ENCODE measurements around the gene KIF26A. TPM values are rescaled to one million over a fixed set of nuclear protein-coding genes. Genes with fewer than 3 reads are reported as not detected.
"Not testable (repeated sequence)": the region's sequence is repeated elsewhere in the genome, so short reads cannot be mapped to it uniquely, and the experiment has no call there.

The KIF26A gene
- total RNA-seq, 2 donors from 2014 or later = 5.7 to 5.8 TPM

DNA sequence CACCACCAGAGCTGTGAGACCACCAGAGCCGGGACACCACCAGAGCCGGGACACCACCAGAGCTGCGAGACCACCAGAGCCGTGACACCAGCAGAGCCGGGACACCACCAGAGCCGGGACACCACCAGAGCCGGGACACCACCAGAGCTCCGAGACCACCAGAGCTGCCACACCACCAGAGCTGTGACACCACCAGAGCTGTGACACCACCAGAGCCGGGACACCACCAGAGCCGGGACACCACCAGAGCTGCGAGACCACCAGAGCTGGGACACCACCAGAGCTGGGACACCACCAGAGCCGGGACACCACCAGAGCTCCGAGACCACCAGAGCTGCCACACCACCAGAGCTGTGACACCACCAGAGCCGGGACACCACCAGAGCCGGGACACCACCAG lies 70.7 kb downstream of the KIF26A start:
- DNase-seq; intact Hi-C loops (cut with DNase I, micrococcal nuclease); ATAC-seq: not testable (repeated sequence)

- intact Hi-C loops (cut with DNase I, micrococcal nuclease) = no loop called here
- no peak for DNase-seq
- ATAC-seq = no peak
Observed at GRCh38 chr14:104209985-104210816, 71.8 kb downstream of the KIF26A start.

DNA sequence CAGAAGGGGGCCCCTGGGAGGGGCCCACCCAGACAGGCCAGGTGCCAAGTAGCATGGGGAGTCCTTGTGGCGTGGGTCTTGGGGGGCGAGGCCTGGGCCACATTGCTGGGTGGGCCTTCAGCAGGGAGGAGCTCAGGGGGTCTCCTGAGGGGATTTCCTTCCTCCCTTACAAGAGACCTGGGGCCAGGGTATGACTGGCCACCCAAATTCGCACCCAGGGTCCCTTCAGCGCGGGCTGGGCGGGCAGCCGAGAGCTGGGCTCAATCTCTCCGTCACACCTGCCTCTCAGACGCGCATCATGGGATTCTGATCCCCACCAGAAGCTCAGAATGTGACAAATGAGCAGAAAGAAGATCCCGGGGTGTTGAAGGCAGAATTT lies 72.4 kb downstream of the KIF26A start:
- no peak for ATAC-seq
- no peak for DNase-seq

DNA sequence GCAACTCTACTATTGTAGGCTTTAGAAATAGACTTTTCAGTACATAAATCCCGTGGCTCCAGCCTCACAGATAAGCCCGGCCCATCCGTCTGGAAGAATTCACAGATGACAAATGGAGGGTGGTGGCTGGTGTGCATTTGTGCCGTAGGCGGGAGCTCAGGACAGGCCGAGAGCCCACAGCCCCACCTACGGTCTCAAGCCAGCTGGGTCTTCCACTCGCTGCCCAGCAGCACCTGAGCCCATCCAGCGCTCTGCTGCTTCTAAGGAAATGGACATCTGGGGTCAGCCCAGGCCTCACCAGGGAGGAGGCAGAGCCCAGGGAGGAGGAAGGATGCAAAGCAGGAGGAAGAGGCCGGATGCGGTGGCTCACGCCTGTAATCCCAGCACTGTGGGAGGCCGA lies 72.8 kb downstream of the KIF26A start:
- ATAC-seq (no peak), DNase-seq (no peak)
- intact Hi-C loops (cut with DNase I, micrococcal nuclease) = no loop called here

More for the DNA sequence above, 72.4 kb downstream of the KIF26A start:
- intact Hi-C loops (cut with DNase I, micrococcal nuclease) = no loop called here

DNA sequence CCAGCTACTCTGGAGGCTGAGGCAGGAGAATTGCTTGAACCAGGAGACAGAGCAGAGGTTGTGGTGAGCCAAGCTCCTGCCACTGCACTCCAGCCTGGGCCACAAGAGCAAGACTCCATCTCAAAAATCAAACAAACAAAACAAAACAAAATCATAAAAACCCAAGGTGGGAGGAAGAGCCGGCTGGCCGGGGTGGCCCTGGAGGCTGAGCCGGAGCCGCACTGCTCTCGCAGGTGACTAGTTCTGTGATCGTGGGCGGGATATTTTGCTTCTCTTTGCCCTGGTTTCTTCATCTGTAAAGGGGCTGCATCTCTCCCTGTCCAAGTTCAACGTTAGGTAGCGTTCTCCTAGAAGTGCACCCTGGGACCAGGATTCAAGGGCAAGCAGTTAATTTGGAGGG lies 73.4 kb downstream of the KIF26A start:
- no peak for ATAC-seq
- no peak for DNase-seq
- intact Hi-C loops (cut with DNase I, micrococcal nuclease) = no loop called here

- intact Hi-C loops (cut with DNase I, micrococcal nuclease) = no loop called here
- no peak for ATAC-seq
- DNase-seq = no peak
Observed at GRCh38 chr14:104212206-104213095, 74.1 kb downstream of the KIF26A start.

DNA sequence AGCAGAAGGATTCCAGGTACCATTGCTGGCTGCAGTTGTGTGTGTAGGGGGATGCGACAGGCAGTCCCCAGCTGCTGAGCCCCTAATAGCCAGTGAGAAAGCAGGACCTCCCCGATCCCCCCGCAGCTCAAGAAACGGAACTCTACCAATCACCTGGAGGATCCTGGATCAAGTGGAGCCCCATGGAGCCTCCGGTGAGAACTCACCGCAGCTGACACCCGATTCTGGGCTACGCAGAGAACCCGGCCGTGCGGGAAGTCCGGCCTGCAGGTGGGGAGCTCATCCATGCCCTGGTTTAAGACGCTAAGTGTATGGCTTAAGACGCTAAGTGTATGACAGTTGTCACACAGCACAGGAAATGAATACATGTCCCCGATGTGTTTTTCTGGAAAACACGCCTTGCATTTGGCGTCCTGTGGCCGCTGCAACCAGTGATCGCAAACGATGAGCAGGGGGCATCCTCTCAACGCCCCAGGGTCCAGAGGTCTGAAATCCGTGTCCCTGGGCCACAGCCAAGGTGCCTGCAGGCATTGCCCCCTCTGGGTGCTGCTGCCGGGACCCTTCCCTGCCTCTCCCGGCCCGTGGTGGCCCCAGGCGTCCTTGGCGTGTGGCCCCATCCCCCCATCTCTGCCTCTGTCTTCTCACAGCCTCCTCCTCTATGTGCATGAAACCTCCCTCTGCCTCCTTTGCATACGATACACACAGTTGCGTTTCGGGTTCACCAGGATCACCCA lies 75.1 kb downstream of the KIF26A start:
- ATAC-seq (no peak), DNase-seq (no peak)
- intact Hi-C loops (cut with DNase I, micrococcal nuclease) = no loop called here

- ATAC-seq (peak; percentile 93), DNase-seq (peak in 1 of 2 donors; percentile 51)
- intact Hi-C loops (cut with DNase I, micrococcal nuclease) = no loop called here
Observed at GRCh38 chr14:104214431-104215218, 76.2 kb downstream of the KIF26A start.

DNA sequence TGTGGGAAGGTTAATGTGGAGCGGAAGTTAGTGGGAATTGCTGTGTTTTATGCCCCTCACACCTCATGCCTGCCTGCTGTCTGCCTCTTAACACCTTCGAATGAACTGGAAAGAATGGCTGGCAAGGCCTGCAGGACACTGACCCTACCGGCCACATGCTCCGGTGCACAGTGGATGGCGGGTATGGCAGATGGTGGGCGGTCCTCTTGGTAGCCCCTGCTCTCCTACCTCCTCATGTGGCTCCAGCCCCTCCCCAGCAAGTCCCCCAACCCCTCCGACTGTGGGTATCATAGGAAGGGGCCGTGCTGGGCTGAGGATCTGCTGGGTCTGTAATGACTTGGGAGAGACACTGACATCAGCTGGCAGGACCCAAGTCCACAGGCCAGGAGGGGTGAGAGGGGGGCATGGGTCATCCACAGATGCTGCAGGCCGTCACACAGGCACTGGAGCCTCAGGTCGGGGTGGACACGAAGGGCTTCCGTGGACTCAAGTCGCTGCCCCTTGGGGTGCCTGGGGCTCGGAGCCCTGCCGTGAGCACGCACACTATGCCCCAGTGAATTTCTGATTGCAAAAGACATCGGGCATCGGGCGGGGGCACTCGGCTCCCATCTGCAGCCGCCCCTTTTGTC lies 77.4 kb downstream of the KIF26A start:
- DNase-seq = no peak
- no peak for ATAC-seq
- intact Hi-C loops (cut with DNase I, micrococcal nuclease) = no loop called here

DNA sequence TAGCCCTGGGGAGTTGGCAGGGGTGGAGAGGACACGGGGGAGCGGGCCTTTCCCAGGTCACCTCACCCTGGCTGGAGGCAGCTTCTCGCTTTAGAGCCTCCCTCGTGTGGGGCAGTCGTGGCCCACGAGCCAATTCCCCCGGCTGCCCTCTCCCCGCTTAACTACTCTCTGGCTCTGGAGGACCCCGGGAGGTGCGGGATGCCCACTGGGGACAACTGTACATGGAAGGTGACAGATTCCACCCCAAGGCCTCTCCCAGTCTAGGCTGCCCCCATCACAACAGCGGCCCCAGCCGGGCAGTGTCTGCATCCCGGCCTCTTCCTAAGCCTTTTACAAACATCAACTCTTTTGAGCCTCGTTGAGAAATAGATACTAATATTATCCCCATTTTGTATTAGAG lies 78.1 kb downstream of the KIF26A start:
- no peak for DNase-seq
- no peak for ATAC-seq
- intact Hi-C loops (cut with DNase I, micrococcal nuclease) = no loop called here

DNA sequence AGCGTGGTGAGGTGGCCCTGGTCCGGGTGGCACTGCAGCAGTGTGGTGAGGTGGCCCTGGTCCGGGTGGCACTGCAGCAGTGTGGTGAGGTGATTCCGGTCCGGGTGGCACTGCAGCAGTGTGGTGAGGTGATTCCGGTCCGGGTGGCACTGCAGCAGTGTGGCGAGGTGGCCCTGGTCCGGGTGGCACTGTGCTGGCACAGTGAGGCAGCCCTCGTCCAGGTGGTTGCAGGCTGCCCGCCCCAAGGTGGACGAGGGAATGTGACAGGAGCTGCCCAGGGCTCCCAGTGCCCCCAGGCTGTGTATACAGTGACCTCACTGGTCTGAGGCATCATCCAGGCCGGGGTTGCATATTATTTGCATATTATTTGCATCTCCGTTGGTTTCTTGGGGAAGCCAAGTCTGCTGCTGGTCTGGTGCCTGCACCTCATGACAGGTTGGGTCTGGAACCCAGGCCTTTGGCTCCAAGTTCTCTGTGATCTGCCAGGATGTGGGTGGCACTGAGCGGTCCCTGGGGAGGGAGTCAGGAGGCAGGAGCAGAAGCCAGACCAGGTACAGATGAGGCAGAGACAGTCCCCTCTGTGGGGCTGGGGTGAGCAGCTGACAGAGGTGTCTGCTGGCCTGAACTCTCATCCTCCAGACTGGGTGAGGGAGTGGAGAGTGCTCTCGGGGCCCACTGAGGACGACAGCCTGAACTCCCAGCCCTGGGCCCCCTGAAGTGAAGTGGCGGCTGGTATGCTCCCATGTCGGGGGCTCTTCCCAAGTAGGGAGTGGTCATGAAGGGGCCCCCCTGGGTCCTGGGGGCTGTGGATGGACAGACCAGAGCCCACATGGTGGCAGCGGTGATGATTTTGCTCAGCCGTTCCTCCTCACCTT lies 79.3 kb downstream of the KIF26A start:
- intact Hi-C loops (cut with DNase I, micrococcal nuclease) = no loop called here
- ATAC-seq (no peak), DNase-seq (peak; percentile 0 to 14)

DNA sequence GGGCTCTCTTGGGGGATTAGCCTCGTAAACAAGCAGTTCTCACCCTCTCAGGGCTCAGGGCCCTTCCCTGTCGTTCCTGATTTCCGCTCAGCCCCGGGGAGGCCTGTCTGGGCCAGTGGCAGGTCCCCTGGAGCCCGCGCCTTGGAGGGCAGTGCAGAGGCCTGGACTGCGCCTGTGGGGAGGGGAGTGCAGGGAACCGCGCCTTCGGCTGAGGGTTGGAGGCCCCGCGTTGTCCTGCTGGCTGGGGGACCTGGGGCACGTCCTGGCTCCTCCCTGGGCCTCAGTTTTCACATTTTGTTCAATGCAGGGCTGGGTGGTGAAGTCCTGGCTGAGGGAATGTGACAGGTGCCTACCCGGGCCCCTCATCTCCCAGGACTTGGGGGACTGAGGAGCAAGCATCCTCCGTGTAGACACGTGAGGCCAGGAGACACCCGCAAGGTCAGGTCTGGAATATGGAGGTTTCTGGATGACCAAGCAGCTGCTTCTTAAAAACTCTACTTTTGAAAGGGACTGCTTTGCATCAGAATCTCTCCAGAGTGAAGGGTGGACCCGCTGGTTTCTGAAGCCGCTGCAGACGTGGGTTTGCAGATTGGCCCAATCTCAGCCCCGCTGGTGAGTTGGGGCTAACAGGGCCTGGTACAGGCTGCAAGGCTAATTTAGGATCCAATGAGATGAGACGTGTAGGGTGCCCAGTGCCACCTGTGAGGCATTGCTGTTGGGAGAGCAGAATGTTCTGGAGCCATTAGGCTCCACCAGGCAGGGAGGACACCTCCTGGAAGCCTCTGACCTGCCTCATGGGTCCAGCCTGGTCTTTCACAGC lies 80.2 kb downstream of the KIF26A start:
- peak in 1 of 2 donors; percentile 12 for DNase-seq
- intact Hi-C loops (cut with DNase I, micrococcal nuclease) = no loop called here
- no peak for ATAC-seq

DNA sequence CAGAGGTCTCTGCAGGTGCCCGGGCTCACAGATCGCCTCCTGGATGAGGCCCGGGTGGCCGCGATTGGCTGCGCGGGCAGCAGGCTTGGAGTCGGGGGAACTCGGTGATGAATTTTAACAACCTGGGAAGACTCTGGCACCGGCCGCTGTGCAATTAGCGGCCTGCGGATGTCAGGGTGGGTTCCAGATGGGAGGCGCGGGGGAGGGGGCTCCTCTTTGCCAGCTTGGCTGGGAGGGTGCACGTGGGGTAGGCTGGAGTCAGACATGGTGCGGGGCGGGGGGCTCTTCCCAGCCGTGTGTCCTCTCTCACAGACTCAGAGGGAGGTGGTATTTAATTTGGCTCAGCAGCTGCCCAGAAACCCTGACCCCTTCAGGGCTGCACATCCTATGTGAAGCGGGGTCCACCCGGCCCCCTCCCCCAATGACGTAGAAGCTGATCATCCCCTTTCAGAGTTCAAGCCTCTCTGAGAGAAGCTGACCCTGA lies 81.4 kb downstream of the KIF26A start:
- intact Hi-C loops (cut with DNase I, micrococcal nuclease) = no loop called here
- DNase-seq (peak; percentile 2 to 15), ATAC-seq (no peak)

GRCh38 chr14:104220215-104221070 lies 82.1 kb downstream of the KIF26A start:
- DNase-seq = peak; percentile 4 to 21
- intact Hi-C loops (cut with DNase I, micrococcal nuclease) = no loop called here
- no peak for ATAC-seq

GRCh38 chr14:104221071-104221625 lies 82.8 kb downstream of the KIF26A start:
- intact Hi-C loops (cut with DNase I, micrococcal nuclease) = no loop called here
- ATAC-seq = no peak

More at GRCh38 chr14:104221071-104221625, 82.8 kb downstream of the KIF26A start:
- DNase-seq = peak; percentile 3 to 24

All from left colon (tissue), 2 donors.